ENCODE measurements around the gene LCN9. TPM values are rescaled to one million over a fixed set of nuclear protein-coding genes. Genes with fewer than 3 reads are reported as not detected.
"Not testable (repeated sequence)": the region's sequence is repeated elsewhere in the genome, so short reads cannot be mapped to it uniquely, and the experiment has no call there.

The LCN9 gene
- total and polyA plus RNA-seq, 7 donors, result not detected

DNA sequence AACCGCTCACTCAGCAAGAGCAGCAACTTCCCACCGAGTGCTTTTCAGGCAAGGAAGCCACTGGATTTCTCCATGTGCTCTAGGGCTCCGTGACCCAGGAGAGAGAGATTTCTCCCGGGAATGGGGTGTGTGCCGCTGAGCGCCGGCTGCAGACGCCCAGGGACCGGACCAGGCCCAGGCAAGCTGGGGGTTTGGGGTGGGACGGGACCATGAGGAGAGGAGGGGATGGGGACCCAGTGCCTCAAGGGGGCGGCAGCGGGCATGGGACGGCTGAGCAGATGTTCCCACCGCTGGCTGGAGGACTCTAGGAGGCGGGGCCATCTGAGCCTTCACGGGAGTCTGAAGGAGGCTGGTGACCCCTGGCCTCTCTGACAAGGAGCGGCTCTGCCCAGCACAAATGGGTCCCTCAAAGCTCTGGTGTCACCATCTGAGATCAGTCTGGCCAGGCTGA is 8.5 kb downstream of the LCN9 start:
- intact Hi-C loops (cut with DNase I), result no loop called here
- Histone ChIP-seq H3K36me3 (no peaks in the 10 kb centered on the region), H3K4me3 (no peak overlapping the region), H3K27me3 (peaks cover 0 to 12% (median 0%) of the 10 kb centered on the region in 3 donors), H3K27ac (no peak overlapping the region), H3K4me1 (no peaks in the 10 kb centered on the region), H3K9me3 (no peaks in the 10 kb centered on the region)
- peak; percentile 52 for DNase-seq
- TF ChIP-seq POLR2A (IDR thresholded peaks at IDR 0.05) (no peak), POLR2AphosphoS5 (IDR thresholded peaks at IDR 0.05) (no peak), CTCF (IDR thresholded peaks at IDR 0.05) (no peak), EP300 (IDR thresholded peaks at IDR 0.05) (no peak)
- WGBS, 2 donors, result 55% methylated on average over 17 of the region's 17 CpGs

DNA sequence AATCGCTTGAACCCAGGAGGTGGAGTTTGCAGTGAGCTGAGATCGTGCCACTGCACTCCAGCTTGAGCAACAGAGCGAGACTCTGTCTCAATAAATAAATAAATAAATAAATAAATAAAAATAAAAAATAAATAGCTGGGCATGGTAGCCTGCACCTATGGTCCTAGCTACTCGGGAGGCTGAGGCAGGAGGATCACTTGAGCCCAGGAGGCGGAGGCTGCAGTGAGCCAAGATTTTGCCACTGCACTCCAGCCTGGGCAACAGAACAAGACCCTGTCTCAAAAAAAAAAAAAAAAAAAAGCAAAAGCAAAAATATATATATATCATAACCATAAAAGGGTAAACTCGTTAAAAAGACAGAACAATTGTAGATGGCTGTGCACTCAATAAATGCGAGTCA is 9.7 kb downstream of the LCN9 start:
- H3K27ac ChIP-seq; H3K9me3 ChIP-seq; H3K4me1 ChIP-seq; intact Hi-C loops (cut with DNase I); DNase-seq; H3K36me3 ChIP-seq; H3K4me3 ChIP-seq: not testable (repeated sequence)
- WGBS, 2 donors, result 72 to 83% methylated on average over 7 of the region's 7 CpGs
- peaks cover 0 to 12% (median 0%) of the 10 kb centered on the region in 3 donors for H3K27me3 ChIP-seq

- H3K4me1 ChIP-seq, result no peaks in the 10 kb centered on the region
- intact Hi-C loops (cut with DNase I), result no loop called here
- DNase-seq, result no peak
- no peak for TF ChIP-seq EP300 (IDR thresholded peaks at IDR 0.05)
- TF ChIP-seq CTCF (IDR thresholded peaks at IDR 0.05), result no peak
- no peak for TF ChIP-seq POLR2A (IDR thresholded peaks at IDR 0.05)
- no peak for TF ChIP-seq POLR2AphosphoS5 (IDR thresholded peaks at IDR 0.05)
- H3K9me3 ChIP-seq, result no peaks in the 10 kb centered on the region
- no peak overlapping the region for H3K27ac ChIP-seq
- no peaks in the 10 kb centered on the region for H3K36me3 ChIP-seq
- no peak overlapping the region for H3K4me3 ChIP-seq
- WGBS, 2 donors, result 75 to 90% methylated on average over 8 of the region's 8 CpGs
- H3K27me3 ChIP-seq, result peaks cover 0 to 12% (median 0%) of the 10 kb centered on the region in 3 donors
Observed at GRCh38 chr9:135673941-135674340, 10.8 kb downstream of the LCN9 start.

DNA sequence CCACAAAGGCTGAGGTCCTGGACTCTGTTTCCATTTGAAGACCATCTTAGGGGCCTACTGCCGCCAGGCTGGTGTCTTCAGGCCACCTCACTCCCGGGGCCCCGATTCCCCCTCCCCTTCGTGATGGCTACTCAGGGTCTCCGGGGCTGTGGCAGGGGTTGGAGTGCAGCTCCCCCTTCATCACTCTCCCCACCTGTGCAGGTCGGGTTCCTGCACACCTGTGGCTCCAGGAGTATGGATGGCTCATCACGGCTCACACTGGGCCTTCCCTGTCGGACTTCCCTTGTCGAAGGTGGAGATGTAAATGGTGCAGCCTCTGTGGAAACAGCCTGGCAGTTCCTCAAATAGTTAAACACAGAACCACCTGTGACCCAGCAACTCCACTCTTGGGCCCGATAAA is 11.9 kb downstream of the LCN9 start:
- TF ChIP-seq POLR2A (IDR thresholded peaks at IDR 0.05) (no peak), POLR2AphosphoS5 (IDR thresholded peaks at IDR 0.05) (no peak), CTCF (IDR thresholded peaks at IDR 0.05) (no peak), EP300 (IDR thresholded peaks at IDR 0.05) (no peak)
- H3K9me3 ChIP-seq, result no peaks in the 10 kb centered on the region
- no peak overlapping the region for H3K4me3 ChIP-seq
- intact Hi-C loops (cut with DNase I), result no loop called here
- no peaks in the 10 kb centered on the region for H3K4me1 ChIP-seq
- no peak overlapping the region for H3K27ac ChIP-seq
- no peaks in the 10 kb centered on the region for H3K36me3 ChIP-seq
- peaks cover 0 to 4% (median 0%) of the 10 kb centered on the region in 3 donors for H3K27me3 ChIP-seq
- 72 to 74% methylated on average over 10 of the region's 10 CpGs for WGBS, 2 donors
- no peak for DNase-seq

DNA sequence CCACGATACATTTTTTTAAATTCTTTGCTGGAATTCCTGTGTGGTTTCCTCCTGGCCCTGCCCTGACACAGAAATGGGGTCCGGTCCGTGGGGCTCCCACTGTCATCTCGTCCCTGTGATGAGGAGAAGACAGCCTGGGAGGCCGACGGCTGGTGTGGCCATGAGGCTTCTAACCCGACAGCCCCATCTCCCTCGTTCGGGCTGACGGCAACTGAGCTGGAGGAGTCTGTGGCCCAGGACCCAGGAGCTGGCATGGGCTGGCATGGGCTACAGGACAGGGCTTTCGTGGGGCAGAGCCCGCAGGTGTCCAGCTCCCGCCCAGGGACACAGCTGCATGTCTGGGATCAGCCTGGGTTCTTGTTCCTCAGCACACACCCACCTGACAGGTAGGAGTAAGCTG is 13.8 kb downstream of the LCN9 start:
- DNase-seq, result no peak
- no peaks in the 10 kb centered on the region for H3K36me3 ChIP-seq
- H3K9me3 ChIP-seq, result no peaks in the 10 kb centered on the region
- H3K4me3 ChIP-seq, result no peak overlapping the region
- TF ChIP-seq POLR2AphosphoS5 (IDR thresholded peaks at IDR 0.05) (no peak), EP300 (IDR thresholded peaks at IDR 0.05) (no peak), POLR2A (IDR thresholded peaks at IDR 0.05) (no peak), CTCF (IDR thresholded peaks at IDR 0.05) (no peak)
- 85 to 86% methylated on average over 13 of the region's 13 CpGs for WGBS, 2 donors
- intact Hi-C loops (cut with DNase I), result no loop called here
- peaks cover 0 to 2% (median 0%) of the 10 kb centered on the region in 3 donors for H3K27me3 ChIP-seq
- H3K27ac ChIP-seq, result no peak overlapping the region
- no peaks in the 10 kb centered on the region for H3K4me1 ChIP-seq
